Sigmoid colon (tissue), 7 donors: ENCODE measurements around the gene WNT16. TPM values are rescaled to one million over a fixed set of nuclear protein-coding genes. Genes with fewer than 3 reads are reported as not detected.
"Not testable (repeated sequence)": the region's sequence is repeated elsewhere in the genome, so short reads cannot be mapped to it uniquely, and the experiment has no call there.

Source experiments
- DNase-seq: peaks from one replicate; pipeline ENCODE4 v3.0.0-alpha.2; 2019
- H3K27ac ChIP-seq, 4 donors: fragments of 200-600 bp; sonication (generic); one replicate each; pipeline ENCODE4 v1.5.1; 2016 to 2019; ENCODE audit warnings: mild to moderate bottlenecking in 1 of 4
- H3K27me3 ChIP-seq, 3 donors: fragments of 200-600 bp; sonication (generic); one replicate each; pipeline ENCODE4 v1.5.1; 2019; ENCODE audit warnings: mild to moderate bottlenecking in 1 of 3
- H3K36me3 ChIP-seq, 4 donors: fragments of 200-600 bp; sonication (generic); one replicate each; pipeline ENCODE4 v1.5.1; 2016 to 2019
- H3K4me1 ChIP-seq, 4 donors: fragments of 200-600 bp; sonication (generic); one replicate each; pipeline ENCODE4 v1.5.1; 2017 to 2019
- H3K4me3 ChIP-seq, 4 donors: fragments of 200-600 bp; sonication (generic); one replicate each; pipeline ENCODE4 v1.5.1; 2017 to 2019; ENCODE audit warnings: mild to moderate bottlenecking in 2 of 4, moderate library complexity in 1 of 4
- H3K9me3 ChIP-seq, 4 donors: fragments of 200-600 bp in 3 of 4; sonication (generic) in 3 of 4; one replicate each; pipeline versions ENCODE4 v1.5.1 to v1.6.1; 2013 to 2019
- EP300 ChIP-seq, 4 donors: sonication (generic); formaldehyde crosslinking; IDR thresholded peaks; one replicate each; pipeline ENCODE4 v1.6.1; 2017; ENCODE audit warnings: antibody characterized with exemption in 4 of 4
- POLR2A ChIP-seq, 2 donors: fragments of 450-650 bp; IDR thresholded peaks; one replicate each; pipeline ENCODE4 v1.6.1; 2016; ENCODE audit warnings: antibody characterized with exemption in 2 of 2, mild to moderate bottlenecking in 2 of 2, moderate library complexity in 2 of 2
- POLR2AphosphoS5 ChIP-seq, 4 donors: sonication (generic); formaldehyde crosslinking; IDR thresholded peaks; one replicate each; pipeline ENCODE4 v1.6.1; 2017; ENCODE audit warnings: antibody characterized with exemption in 4 of 4
- WGBS, 2 donors: extraction: QIAGEN DNeasy Blood & Tissue Kit; methylation state at CpG; one replicate each; pipeline ENCODE4 v1.1.7; 2013; 5-methylcytosine and 5-hydroxymethylcytosine counted together
- intact Hi-C: fragments of 100-400 bp; cut with DNase I; formaldehyde crosslinking; loops from one replicate; pipeline ENCODE4 v1.15.1; 2023
- polyA plus RNA-seq, 3 donors: library from polyadenylated mRNA; stranded (reverse); fragments of 200-250 nt; gene quantifications; one replicate each; pipeline ENCODE4 v1.2.3, GENCODE V29; 2013
- total RNA-seq, 4 donors: library from RNA; depleted of rRNA; stranded (reverse); fragments of >200 nt; gene quantifications; one replicate each; pipeline ENCODE4 v1.1.0, GENCODE V29; 2016
- TF ChIP-seq, protein P1 (sequence below), 4 experiments: fragments of 450-650 bp in 3 of 4; fragments of 200-600 bp in 1 of 4; IDR thresholded peaks; one replicate each; pipeline ENCODE4 v1.5.1; 2016 to 2019; ENCODE audit warnings: antibody characterized with exemption in 4 of 4, mild to moderate bottlenecking in 3 of 4, moderate library complexity in 2 of 4
- donor health status: healthy with polysubstance abuse.
- donor health status: Bipolar disorder and iron deficiency.
- donor health status: healthy.

Gene WNT16
- total and polyA plus RNA-seq, 7 donors: 0.38 to 1.4 (median 0.58) TPM; not detected in 1

GRCh38 chr7:121288894-121289293 lies 39.9 kb upstream of the WNT16 start:
- TF ChIP-seq EP300 (IDR thresholded peaks at IDR 0.05): no peak
- TF ChIP-seq POLR2A (IDR thresholded peaks at IDR 0.05): no peak
- TF ChIP-seq, protein P1, sequence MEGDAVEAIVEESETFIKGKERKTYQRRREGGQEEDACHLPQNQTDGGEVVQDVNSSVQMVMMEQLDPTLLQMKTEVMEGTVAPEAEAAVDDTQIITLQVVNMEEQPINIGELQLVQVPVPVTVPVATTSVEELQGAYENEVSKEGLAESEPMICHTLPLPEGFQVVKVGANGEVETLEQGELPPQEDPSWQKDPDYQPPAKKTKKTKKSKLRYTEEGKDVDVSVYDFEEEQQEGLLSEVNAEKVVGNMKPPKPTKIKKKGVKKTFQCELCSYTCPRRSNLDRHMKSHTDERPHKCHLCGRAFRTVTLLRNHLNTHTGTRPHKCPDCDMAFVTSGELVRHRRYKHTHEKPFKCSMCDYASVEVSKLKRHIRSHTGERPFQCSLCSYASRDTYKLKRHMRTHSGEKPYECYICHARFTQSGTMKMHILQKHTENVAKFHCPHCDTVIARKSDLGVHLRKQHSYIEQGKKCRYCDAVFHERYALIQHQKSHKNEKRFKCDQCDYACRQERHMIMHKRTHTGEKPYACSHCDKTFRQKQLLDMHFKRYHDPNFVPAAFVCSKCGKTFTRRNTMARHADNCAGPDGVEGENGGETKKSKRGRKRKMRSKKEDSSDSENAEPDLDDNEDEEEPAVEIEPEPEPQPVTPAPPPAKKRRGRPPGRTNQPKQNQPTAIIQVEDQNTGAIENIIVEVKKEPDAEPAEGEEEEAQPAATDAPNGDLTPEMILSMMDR (IDR thresholded peaks at IDR 0.05): no peak
- TF ChIP-seq POLR2AphosphoS5 (IDR thresholded peaks at IDR 0.05): no peak
- H3K27ac ChIP-seq: no peak overlapping the region
- no peaks in the 10 kb centered on the region for H3K9me3 ChIP-seq
- no peak overlapping the region for H3K4me3 ChIP-seq
- intact Hi-C loops: no loop called here
- H3K27me3 ChIP-seq: no peaks in the 10 kb centered on the region
- DNase-seq: no peak
- H3K4me1 ChIP-seq: no peaks in the 10 kb centered on the region
- H3K36me3 ChIP-seq: peaks cover 0 to 19% (median 7%) of the 10 kb centered on the region in 4 donors

DNA sequence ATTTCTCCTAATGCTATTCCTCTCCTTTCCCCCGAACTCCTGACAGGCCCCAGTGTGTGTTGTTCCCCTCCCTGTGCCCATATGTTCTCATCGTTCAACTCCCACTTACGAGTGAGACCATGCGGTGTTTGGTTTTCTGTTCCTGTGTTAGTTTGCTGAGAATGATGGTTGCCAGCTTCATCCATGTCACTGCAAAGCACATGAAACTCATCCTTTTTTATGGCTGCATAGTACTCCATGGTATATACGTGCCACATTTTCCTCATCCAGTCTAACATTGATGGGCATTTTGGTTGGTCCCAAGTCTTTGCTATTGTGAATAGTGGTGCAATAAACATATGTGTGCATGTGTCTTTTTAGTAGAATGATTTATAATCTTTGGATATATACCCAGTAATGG lies 38.9 kb upstream of the WNT16 start:
- H3K27me3 ChIP-seq, H3K4me1 ChIP-seq, DNase-seq, H3K9me3 ChIP-seq, H3K4me3 ChIP-seq, intact Hi-C loops, H3K27ac ChIP-seq: not testable (repeated sequence)
- peaks cover 0 to 15% (median 6%) of the 10 kb centered on the region in 4 donors for H3K36me3 ChIP-seq
- WGBS, 2 donors: 94 to 96% methylated on average over 5 of the region's 5 CpGs

- H3K27me3 ChIP-seq: no peaks in the 10 kb centered on the region
- TF ChIP-seq POLR2A (IDR thresholded peaks at IDR 0.05) (no peak), EP300 (IDR thresholded peaks at IDR 0.05) (no peak), POLR2AphosphoS5 (IDR thresholded peaks at IDR 0.05) (no peak)
- TF ChIP-seq, protein P1 (IDR thresholded peaks at IDR 0.05): no peak
- H3K9me3 ChIP-seq: no peaks in the 10 kb centered on the region
- WGBS, 2 donors: 86 to 88% methylated on average over 2 of the region's 2 CpGs
- no peak overlapping the region for H3K4me3 ChIP-seq
- DNase-seq: no peak
- H3K4me1 ChIP-seq: peaks cover 0 to 4% (median 0%) of the 10 kb centered on the region in 4 donors
- intact Hi-C loops: no loop called here
- H3K27ac ChIP-seq: no peak overlapping the region
- peaks cover 0 to 23% (median 2%) of the 10 kb centered on the region in 4 donors for H3K36me3 ChIP-seq
These were observed 34.3 kb upstream of the WNT16 start for GRCh38 chr7:121294448-121294992.

- WGBS, 2 donors: 30 to 59% methylated on average over 2 of the region's 2 CpGs
- H3K27ac ChIP-seq: no peak overlapping the region
- peaks cover 0 to 18% (median 0%) of the 10 kb centered on the region in 4 donors for H3K36me3 ChIP-seq
- intact Hi-C loops: no loop called here
- DNase-seq: no peak
- H3K9me3 ChIP-seq: no peaks in the 10 kb centered on the region
- no peaks in the 10 kb centered on the region for H3K27me3 ChIP-seq
- TF ChIP-seq POLR2A (IDR thresholded peaks at IDR 0.05): no peak
- TF ChIP-seq, protein P1 (IDR thresholded peaks at IDR 0.05): no peak
- TF ChIP-seq EP300 (IDR thresholded peaks at IDR 0.05): no peak
- TF ChIP-seq POLR2AphosphoS5 (IDR thresholded peaks at IDR 0.05): no peak
- peaks cover 0 to 13% (median 0%) of the 10 kb centered on the region in 4 donors for H3K4me1 ChIP-seq
- no peak overlapping the region for H3K4me3 ChIP-seq
These were observed 31.0 kb upstream of the WNT16 start for GRCh38 chr7:121297843-121298242.

DNA sequence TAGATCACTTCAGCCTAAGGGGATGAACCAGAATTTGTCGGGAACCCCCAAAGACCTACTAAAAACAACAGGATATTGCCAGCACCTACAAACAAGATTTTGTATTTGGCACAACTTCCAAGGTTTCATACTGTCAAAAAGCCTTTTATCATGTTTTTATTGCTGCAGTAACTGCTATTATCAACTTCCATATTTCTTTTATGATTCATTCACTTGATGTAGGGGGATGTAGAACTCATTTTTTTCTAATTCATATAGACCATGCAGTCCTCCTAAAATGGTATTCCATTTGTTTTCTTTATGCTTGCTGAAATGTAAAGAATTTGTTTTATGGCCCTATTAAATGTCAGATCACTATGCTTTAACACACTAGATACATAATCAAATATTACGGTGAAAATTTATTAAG lies 30.0 kb upstream of the WNT16 start:
- no peak for DNase-seq
- H3K4me3 ChIP-seq: no peak overlapping the region
- 17 to 70% methylated on average over 2 of the region's 2 CpGs for WGBS, 2 donors
- TF ChIP-seq EP300 (IDR thresholded peaks at IDR 0.05): no peak
- TF ChIP-seq, protein P1 (IDR thresholded peaks at IDR 0.05): no peak
- TF ChIP-seq POLR2A (IDR thresholded peaks at IDR 0.05): no peak
- H3K27me3 ChIP-seq: no peaks in the 10 kb centered on the region
- H3K4me1 ChIP-seq: peaks cover 0 to 13% (median 0%) of the 10 kb centered on the region in 4 donors
- H3K27ac ChIP-seq: no peak overlapping the region
- peaks cover 0 to 18% (median 0%) of the 10 kb centered on the region in 4 donors for H3K36me3 ChIP-seq
- no peaks in the 10 kb centered on the region for H3K9me3 ChIP-seq
- intact Hi-C loops: no loop called here
